Retinal pigment epithelial cell (primary cell): ENCODE data around the gene CHST15.

ENCODE experiments used
- DNase-seq: peaks from one replicate; pipeline ENCODE4 v3.0.0-alpha.2; 2010; ENCODE audit warnings: low read depth
- H3K4me3 ChIP-seq: 2 replicates; pipeline ENCODE4 v1.5.1; 2011; ENCODE audit warnings: mild to moderate bottlenecking, low read length, control low read depth, moderate library complexity
- TF ChIP-seq, protein P1 (sequence below): conservative IDR thresholded peaks from 2 replicates; pipeline ENCODE4 v1.5.1; 2011; ENCODE audit warnings: low read depth, low read length, control low read depth, inconsistent platforms

The CHST15 gene

DNA sequence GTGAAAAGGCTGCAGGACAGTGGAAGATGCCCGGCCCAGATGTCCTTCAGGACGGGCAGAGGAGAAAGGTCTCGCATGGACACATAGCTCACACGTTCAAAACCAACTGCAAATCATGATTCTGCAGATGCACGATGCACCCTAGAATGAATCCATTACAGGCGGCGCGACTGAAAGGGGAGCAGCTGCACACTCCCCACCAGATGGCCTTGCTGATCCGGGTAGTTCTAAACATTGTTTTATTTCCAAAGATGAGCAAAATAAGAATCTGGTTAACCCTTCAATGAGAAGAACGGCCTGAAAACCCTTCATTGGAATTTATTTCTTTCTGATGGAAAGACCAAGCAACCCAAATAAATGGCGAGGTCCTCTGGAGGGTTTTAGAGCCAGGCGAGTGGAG is 33.8 kb downstream of the CHST15 start:
- DNase-seq, result no peak
- TF ChIP-seq, protein P1, sequence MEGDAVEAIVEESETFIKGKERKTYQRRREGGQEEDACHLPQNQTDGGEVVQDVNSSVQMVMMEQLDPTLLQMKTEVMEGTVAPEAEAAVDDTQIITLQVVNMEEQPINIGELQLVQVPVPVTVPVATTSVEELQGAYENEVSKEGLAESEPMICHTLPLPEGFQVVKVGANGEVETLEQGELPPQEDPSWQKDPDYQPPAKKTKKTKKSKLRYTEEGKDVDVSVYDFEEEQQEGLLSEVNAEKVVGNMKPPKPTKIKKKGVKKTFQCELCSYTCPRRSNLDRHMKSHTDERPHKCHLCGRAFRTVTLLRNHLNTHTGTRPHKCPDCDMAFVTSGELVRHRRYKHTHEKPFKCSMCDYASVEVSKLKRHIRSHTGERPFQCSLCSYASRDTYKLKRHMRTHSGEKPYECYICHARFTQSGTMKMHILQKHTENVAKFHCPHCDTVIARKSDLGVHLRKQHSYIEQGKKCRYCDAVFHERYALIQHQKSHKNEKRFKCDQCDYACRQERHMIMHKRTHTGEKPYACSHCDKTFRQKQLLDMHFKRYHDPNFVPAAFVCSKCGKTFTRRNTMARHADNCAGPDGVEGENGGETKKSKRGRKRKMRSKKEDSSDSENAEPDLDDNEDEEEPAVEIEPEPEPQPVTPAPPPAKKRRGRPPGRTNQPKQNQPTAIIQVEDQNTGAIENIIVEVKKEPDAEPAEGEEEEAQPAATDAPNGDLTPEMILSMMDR, result no peak
- H3K4me3 ChIP-seq, result no peak overlapping the region

DNA sequence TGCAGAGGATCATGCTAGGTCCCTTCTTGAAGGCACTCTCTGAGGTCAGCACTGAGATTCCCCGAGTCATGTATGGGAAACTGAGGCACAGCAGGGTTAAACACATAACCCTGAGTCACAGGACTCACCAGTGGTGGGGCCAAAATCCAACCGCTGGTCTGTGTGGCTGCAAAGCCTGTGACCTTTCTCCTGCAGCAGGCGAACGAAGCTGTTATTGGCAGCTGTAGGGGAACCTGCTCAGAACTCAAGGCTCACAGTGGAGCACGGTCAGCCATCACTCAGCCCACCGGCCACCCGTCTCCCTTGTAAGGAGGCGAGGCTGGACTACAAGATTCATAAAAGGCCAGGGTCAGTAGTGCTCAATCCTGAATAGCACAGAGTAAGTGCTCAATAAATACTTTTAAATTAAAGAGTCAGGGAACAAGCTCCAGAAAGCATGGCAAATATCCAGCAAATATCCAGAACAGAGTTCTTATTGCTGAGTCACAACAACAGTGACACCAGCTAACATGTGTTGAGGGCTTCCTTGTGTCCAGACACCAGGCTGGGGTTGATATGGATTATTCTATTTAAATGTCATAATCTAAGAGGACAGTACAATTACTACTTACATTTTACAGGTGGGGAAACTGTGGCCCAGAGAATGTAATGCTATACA is 34.9 kb downstream of the CHST15 start:
- H3K4me3 ChIP-seq, result no peak overlapping the region
- DNase-seq, result no peak
- TF ChIP-seq, protein P1, result no peak

DNA sequence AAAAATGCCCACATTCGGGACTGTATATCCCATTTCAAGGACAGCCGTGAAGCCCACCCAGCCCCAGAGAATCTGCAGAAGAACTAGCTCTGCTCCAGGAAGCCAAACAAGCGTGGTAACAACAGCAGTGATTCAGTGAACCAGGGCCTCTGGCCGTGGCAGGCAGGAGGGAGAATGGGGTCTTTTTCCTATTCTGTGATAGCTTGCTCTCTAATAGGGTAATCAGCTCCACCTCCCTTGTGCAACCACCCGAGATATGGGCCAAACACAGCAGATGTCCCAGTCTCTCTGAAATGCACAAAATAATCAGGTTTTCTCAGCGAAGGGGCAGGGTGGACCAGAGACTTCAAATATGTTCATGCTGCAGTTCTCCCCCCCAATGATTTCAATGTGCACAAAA is 35.8 kb downstream of the CHST15 start:
- H3K4me3 ChIP-seq, result no peak overlapping the region
- no peak for DNase-seq
- TF ChIP-seq, protein P1, result no peak

DNA sequence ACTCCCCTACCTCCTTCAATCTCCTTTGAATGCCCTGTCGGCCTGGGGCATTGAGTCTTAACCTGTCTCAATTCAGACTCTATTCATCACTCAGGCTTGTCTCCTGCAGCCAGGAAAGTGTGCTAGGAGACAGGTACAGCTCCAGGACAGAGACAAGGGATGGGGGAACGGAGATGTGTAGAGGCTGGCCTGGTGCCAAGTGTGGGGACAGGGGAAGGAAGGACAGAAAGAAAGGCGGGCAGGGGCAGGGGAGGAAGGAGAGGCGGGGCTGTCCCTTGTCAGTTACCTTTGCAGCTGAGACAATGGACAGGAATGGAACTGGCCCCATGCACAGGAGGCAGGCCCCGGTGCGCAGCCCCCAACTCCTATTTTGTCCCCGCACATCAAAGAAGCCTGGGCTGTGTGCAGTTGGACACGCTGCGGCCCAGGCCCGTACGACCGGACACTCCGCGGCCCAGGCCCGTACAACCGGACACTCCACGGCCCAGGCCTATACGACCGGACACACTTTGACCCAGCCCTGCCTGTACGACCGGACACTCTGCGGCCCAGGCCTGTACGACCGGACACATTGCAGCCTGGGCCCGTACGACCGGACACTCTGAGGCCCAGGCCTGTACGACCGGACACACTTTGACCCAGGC is 36.9 kb downstream of the CHST15 start:
- H3K4me3 ChIP-seq, result no peak overlapping the region
- TF ChIP-seq, protein P1, result no peak
- DNase-seq, result no peak

DNA sequence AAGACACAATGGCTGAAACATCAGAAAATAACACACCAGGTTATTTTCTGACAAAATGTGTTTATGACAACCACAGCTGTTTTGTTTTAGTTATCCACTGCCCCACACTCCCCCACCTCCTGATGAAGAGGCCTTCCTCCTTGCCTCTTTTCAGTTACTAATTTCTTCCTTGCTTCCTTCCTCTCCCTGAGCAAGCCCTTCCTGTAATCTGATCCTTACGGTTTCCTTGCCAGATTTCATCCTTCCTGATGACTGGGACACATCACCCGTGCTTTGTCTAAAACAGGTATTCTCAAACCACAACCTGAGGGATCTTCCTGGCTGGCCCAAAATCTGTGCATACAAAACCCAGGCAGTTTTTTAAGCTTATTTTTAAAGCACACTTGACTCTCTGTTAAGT is 39.4 kb downstream of the CHST15 start:
- TF ChIP-seq, protein P1, result no peak
- no peak overlapping the region for H3K4me3 ChIP-seq
- no peak for DNase-seq

DNA sequence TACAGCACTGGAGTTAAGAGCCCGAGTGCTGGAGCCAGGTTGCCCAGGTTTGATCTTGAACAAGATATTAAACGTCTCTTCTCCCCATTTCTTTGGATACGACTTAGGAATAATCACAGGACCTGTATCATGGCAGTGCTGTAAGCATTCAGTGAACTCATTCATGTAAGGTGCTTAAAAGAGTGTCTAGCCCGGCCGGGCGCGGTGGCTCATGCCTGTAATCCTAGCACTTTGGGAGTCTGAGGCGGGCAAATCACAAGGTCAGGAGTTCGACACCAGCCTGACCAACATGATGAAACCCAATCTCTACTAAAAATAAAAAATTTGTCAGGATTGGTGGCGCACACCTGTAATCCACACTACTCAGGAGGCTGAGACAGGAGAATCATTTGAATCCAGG is 40.8 kb downstream of the CHST15 start:
- TF ChIP-seq, protein P1, result no peak
- no peak overlapping the region for H3K4me3 ChIP-seq

More for the DNA sequence above, 40.8 kb downstream of the CHST15 start:
- no peak for DNase-seq
